HG03439 (cell line): Measurements from ENCODE around the gene HTR4.

ENCODE experiments used
- ATAC-seq: cut with Tn5 transposase; IDR thresholded peaks from one replicate; pipeline ENCODE4 v1.9.1; 2021; ENCODE audit warnings: mild to moderate bottlenecking, moderate library complexity; ENCODE audit not compliant: unreplicated experiment

Gene HTR4

DNA sequence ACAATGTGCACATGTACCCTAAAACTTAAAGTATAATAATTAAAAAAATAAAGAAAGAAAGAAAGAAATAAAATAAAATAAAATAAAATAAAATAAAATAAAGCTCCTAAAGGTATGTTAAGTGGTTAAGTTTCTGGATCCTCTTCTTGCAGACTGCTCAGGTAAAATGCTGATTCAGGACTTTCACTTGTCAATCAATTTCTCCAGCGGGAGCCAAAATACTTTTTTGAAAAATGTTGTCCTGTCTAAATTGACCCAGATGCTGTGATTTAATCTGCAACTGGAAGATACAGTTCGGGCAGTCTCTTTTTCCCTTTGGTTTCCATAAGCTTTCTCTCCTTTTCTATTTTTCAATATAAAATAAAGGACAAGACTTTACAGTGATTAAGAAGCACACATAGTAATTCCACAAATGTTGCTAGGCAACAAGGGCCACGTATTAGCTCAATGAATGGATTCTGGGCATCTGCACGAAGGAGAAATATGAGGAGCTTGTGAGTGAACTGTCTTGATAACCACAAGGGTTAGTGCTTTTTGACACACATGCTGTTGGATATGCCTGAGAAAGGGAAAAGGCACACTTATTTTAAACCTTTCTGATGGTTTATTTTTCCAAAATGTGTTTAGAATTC is 38.6 kb downstream of the HTR4 start:
- ATAC-seq = no peak

DNA sequence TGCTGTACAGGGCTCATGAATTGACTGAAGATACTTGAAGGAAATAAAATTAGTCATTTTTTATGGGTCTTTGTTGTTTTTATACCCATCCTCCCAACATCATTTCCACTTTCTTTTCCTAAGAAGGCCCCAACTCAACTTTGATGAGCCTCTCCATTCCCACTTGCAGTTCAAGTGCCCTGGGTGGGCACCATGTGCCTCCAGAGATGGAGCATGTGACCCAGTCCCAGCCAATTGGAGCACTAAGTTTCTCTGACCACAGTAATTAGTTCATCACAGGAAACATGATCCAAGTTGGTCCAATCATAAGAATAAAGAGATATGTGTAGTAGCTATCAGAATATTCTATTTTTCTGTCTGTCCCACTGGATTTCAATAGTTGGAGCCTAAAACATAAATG is 46.9 kb downstream of the HTR4 start:
- no peak for ATAC-seq

GRCh38 chr5:148606296-148606695 is 48.0 kb downstream of the HTR4 start:
- no peak for ATAC-seq

DNA sequence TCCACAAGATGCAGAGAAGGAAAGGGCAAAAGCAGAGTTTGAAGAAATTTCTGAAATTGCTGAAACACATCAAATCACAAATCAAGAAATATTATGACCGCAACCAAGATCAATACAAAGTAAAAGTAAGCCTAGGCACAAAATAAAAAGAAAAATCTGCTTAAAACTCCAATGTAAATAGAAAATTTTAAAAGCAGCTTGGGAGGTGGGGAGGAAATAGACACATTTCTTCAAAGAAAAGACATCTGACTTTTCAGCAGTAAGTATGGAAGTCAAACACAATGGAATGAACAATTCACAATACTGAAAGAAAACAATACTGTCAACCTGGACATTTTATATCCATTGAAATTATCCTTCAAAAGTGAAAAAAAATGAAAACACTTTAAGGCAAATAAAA is 55.1 kb downstream of the HTR4 start:
- no peak for ATAC-seq

DNA sequence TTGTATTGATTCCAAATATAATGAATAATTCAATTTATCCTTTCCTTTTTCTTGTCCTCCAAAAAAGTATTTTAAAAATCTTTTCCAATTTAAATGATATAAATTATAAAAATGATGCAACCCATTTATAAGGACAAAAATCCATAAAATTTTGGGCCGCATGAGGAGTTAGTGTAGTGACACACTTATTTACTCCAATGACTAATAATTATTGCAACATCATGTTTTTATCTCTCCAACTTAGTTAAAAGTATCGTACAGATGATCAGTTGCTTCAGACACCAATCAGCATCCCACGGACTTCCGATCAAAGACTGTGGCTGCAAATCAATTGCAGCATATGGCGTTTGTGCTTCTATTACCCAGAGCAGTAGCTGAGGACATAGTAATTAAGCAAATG is 58.6 kb downstream of the HTR4 start:
- ATAC-seq = no peak

- ATAC-seq = no peak
Measured at GRCh38 chr5:148586796-148587195, 67.5 kb downstream of the HTR4 start.

GRCh38 chr5:148585988-148586387 is 68.3 kb downstream of the HTR4 start:
- no peak for ATAC-seq

GRCh38 chr5:148584103-148584502 is 70.2 kb downstream of the HTR4 start:
- ATAC-seq = no peak

GRCh38 chr5:148583421-148583965 is 70.8 kb downstream of the HTR4 start:
- no peak for ATAC-seq

DNA sequence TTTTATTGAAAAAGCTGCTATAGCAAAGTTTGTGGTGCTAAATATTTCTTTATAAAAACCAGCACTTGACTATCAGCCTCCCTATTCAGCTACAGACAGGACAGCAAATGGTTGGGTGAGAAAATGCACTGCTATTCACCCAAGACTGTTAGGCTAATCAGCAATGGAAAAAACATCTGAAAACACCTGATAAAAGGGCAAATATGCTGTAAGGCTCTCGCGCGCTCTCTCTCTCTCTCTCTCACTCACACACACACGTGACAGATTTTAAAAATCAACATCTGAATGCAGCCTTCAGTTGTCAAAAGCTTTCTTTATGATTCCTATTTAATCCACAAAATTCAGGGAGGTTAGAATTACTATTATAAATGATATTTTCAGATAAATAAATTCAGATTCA is 80.2 kb downstream of the HTR4 start:
- no peak for ATAC-seq

GRCh38 chr5:148573374-148573773 is 81.0 kb downstream of the HTR4 start:
- ATAC-seq = no peak

DNA sequence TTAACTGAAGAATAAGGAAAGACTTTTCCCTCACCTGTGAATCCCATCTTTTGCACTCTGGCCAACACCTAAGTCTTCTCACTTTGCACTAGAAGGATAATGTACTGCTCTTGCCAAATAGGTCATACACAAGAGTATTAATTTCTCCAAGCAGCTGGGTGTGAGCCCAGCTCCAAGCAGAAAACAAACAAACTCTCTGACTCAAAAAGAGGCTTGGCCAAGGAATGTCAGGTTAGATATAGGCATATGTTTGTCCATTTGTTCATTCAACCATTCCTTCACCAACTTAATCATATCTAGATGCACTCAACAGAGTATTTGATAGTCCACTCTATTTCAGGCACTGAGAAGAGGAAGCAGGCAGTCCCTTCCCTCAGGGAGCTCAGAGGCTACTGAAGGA is 84.4 kb downstream of the HTR4 start:
- ATAC-seq = no peak

GRCh38 chr5:148565148-148565547 is 89.2 kb downstream of the HTR4 start:
- no peak for ATAC-seq

DNA sequence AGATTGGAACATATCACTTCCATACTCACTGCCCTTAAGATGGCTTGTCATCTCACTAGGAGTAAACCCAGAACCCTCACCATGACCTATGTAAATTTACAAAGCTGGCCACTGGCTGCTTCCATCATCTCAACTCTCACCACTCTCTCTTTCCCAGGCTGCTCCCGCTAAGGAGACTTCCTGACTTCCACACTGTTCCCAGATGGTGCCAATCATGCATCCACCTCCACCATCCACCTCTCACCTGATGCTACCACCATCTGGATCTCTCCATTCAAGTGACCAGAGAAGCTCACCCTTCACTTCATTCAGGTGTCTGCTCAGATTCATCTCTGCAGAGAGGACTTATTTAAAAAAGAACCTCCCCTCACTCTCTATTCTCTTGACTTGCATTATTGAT is 91.3 kb downstream of the HTR4 start:
- no peak for ATAC-seq

GRCh38 chr5:148561801-148562311 is 92.5 kb downstream of the HTR4 start:
- ATAC-seq = no peak

DNA sequence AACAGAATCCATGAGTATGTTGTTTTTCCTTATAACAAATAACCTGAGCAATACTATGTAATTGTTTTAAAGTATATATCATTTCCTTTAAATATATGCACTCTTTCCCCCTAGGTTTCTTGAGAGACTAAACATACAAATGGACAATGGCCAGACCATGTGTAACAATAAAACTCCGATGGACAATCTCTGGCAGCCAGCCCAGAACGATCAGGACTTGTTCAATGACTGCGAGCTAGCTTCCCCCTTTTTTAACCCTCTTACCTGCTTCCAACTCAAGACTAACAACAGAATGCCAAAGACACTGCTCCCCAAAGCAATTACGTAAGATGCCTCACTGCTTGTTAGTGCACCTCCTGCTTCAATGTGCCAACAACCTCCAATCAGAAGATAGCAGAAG is 94.9 kb downstream of the HTR4 start:
- no peak for ATAC-seq

DNA sequence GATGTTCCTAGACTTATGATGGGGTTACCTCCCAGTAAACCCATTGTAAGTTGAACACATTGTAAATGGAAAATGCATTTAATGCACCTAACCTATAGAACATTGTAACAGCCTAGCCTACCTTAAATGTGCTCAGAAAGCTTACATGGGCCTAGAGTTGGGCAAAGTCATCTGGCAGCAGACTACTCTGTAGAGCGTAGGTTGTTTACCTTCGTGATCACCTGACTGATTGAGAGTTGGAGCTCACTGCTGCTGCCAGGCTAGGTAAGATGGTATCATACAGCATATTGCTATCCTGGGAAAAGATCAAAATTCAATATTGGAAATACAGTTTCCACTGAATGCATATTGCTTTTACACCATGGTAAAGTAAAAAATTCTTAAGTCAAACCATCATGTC is 95.4 kb downstream of the HTR4 start:
- no peak for ATAC-seq

DNA sequence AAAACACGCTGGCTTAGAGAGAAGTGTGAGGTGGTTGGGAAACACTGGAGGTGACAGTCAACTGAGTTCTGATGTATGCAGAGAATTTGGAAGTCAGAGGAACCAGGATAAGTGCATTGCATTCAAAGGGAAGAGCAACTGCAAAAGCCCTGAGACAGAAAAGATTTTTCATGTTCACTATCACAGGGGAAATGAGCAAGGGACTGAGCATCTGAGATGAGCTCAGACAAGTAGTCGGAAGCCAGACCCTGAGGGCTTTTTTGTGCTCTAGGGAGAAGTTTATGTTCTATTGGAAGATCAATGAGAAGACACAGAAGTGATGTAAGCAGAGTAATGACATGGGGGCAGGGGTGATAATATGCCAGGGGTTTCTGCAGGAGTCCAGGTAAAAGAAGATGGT is 97.5 kb downstream of the HTR4 start:
- no peak for ATAC-seq

DNA sequence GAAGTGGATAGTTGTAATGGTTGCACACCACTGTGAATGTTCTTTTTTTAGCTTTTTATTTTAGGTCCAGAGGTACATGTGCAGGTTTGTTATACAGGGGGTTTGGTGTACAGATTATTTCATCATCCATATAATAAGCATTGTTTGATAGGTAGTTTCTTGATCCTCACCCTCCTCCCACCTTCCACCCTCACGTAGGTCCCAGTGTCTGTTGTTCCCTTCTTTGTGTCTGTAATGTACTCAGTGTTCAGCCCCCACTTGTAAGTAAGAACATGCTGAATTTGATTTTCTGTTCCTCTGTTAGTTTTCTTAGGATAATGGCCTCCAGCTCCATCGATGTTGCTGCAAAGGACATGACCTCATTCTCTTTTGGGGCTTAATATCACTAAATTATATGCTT is 99.7 kb downstream of the HTR4 start:
- ATAC-seq = no peak

- no peak for ATAC-seq
Measured at GRCh38 chr5:148543727-148544126, 110.6 kb downstream of the HTR4 start.

GRCh38 chr5:148542812-148543211 is 111.5 kb downstream of the HTR4 start:
- no peak for ATAC-seq

- ATAC-seq = no peak
Measured at GRCh38 chr5:148541054-148541835, 113.1 kb downstream of the HTR4 start.
